Trophoblast cell (in vitro differentiated cells and primary cell): ENCODE measurements around the gene RIMS1.

ENCODE experiments used
- DNase-seq, 2 donors: peaks; one replicate each; pipeline ENCODE4 v3.0.0-alpha.2; 2016
- H2AFZ ChIP-seq: 2 replicates; pipeline ENCODE4 v1.6.1; 2013; ENCODE audit warnings: low read length, moderate library complexity, mild to moderate bottlenecking; ENCODE audit not compliant: insufficient read depth, poor library complexity
- H2AK5ac ChIP-seq: 2 replicates; pipeline ENCODE4 v1.6.1; 2013; ENCODE audit warnings: mild to moderate bottlenecking, low read length
- H2BK120ac ChIP-seq: 2 replicates; pipeline ENCODE4 v1.6.1; 2013; ENCODE audit warnings: low read length, mild to moderate bottlenecking, moderate library complexity; ENCODE audit not compliant: insufficient read depth, poor library complexity
- H2BK12ac ChIP-seq: 2 replicates; pipeline ENCODE4 v1.6.1; 2013; ENCODE audit warnings: mild to moderate bottlenecking, low read length, moderate library complexity
- H2BK5ac ChIP-seq: 2 replicates; pipeline ENCODE4 v1.6.1; 2013; ENCODE audit warnings: low read length, low read depth, moderate library complexity, mild to moderate bottlenecking; ENCODE audit not compliant: poor library complexity
- H3K14ac ChIP-seq: 2 replicates; pipeline ENCODE4 v1.6.1; 2013; ENCODE audit warnings: mild to moderate bottlenecking, low read length
- H3K18ac ChIP-seq: 2 replicates; pipeline ENCODE4 v1.6.1; 2013; ENCODE audit warnings: mild to moderate bottlenecking, low read length
- H3K23ac ChIP-seq: 2 replicates; pipeline ENCODE4 v1.6.1; 2013; ENCODE audit warnings: low read length
- H3K27ac ChIP-seq: 2 replicates; pipeline ENCODE4 v1.5.1; 2013; ENCODE audit warnings: low read depth, mild to moderate bottlenecking, inconsistent platforms, low read length, moderate library complexity
- H3K27me3 ChIP-seq: 2 replicates; pipeline ENCODE4 v1.6.1; 2013; ENCODE audit warnings: inconsistent platforms, mild to moderate bottlenecking, low read length, moderate library complexity; ENCODE audit not compliant: insufficient read depth
- H3K36me3 ChIP-seq, 2 experiments: 1 replicate in 1 of 2; 2 replicates in 1 of 2; pipeline ENCODE4 v1.6.1; 2013; ENCODE audit warnings: low read length in 2 of 2, mild to moderate bottlenecking in 2 of 2, moderate library complexity in 1 of 2; ENCODE audit not compliant: insufficient read depth in 2 of 2, control insufficient read depth in 1 of 2
- H3K4ac ChIP-seq: 2 replicates; pipeline ENCODE4 v1.6.1; 2013; ENCODE audit warnings: low read depth, mild to moderate bottlenecking, low read length, moderate library complexity
- H3K4me1 ChIP-seq, 2 experiments: 1 replicate in 1 of 2; 2 replicates in 1 of 2; pipeline ENCODE4 v1.6.1; 2013; ENCODE audit warnings: low read length in 2 of 2, mild to moderate bottlenecking in 2 of 2, moderate library complexity in 1 of 2; ENCODE audit not compliant: insufficient read depth in 2 of 2, control insufficient read depth in 1 of 2
- H3K4me2 ChIP-seq: 2 replicates; pipeline ENCODE4 v1.6.1; 2013; ENCODE audit warnings: inconsistent platforms, mild to moderate bottlenecking, low read length, moderate library complexity
- H3K4me3 ChIP-seq: 2 replicates; pipeline ENCODE4 v1.5.1; 2013; ENCODE audit warnings: mild to moderate bottlenecking, low read depth, low read length, inconsistent platforms
- H3K79me1 ChIP-seq: one replicate; pipeline ENCODE4 v1.6.1; 2013; ENCODE audit warnings: low read length
- H3K79me2 ChIP-seq: 2 replicates; pipeline ENCODE4 v1.6.1; 2013; ENCODE audit warnings: low read length, mild to moderate bottlenecking; ENCODE audit not compliant: control insufficient read depth, insufficient read depth, poor library complexity
- H3K9ac ChIP-seq: 2 replicates; pipeline ENCODE4 v1.6.1; 2013; ENCODE audit warnings: mild to moderate bottlenecking, low read length
- H3K9me3 ChIP-seq: 2 replicates; pipeline ENCODE4 v1.6.1; 2013; ENCODE audit warnings: low read depth, mild to moderate bottlenecking, control low read depth, inconsistent platforms, low read length; ENCODE audit not compliant: insufficient read depth
- H4K12ac ChIP-seq: 2 replicates; pipeline ENCODE4 v1.6.1; 2013; ENCODE audit warnings: low read depth, mild to moderate bottlenecking, low read length, moderate library complexity
- H4K8ac ChIP-seq: 2 replicates; pipeline ENCODE4 v1.6.1; 2013; ENCODE audit warnings: low read depth, mild to moderate bottlenecking, low read length, moderate library complexity
- H4K91ac ChIP-seq: one replicate; pipeline ENCODE4 v1.6.1; 2013; ENCODE audit warnings: low read depth, mild to moderate bottlenecking, low read length, moderate library complexity
- WGBS: extraction: QIAGEN DNeasy Blood & Tissue Kit; methylation state at CpG from one replicate; pipeline ENCODE4 v1.1.7; 2013; ENCODE audit warnings: missing lambda C conversion rate; ENCODE audit not compliant: insufficient read length, insufficient coverage; ENCODE audit errors: extremely low coverage; 5-methylcytosine and 5-hydroxymethylcytosine counted together

Gene RIMS1

GRCh38 chr6:71902261-71902660 is 15.9 kb downstream of the RIMS1 start:
- Histone ChIP-seq H3K27me3 (no peaks in the 10 kb centered on the region), H3K18ac (no peak overlapping the region), H3K79me2 (no peaks in the 10 kb centered on the region), H4K12ac (no peak overlapping the region), H3K4me1 (no peaks in the 10 kb centered on the region), H3K4ac (no peak overlapping the region), H4K8ac (no peak overlapping the region), H3K27ac (no peak overlapping the region), H3K4me2 (no peak overlapping the region), H3K9ac (no peak overlapping the region), H3K79me1 (no peaks in the 10 kb centered on the region), H3K23ac (no peak overlapping the region), H2BK12ac (no peak overlapping the region), H2AK5ac (no peak overlapping the region), H2BK5ac (no peak overlapping the region), H3K14ac (no peak overlapping the region), H3K9me3 (no peaks in the 10 kb centered on the region), H2BK120ac (no peak overlapping the region), H3K4me3 (no peak overlapping the region), H3K36me3 (no peaks in the 10 kb centered on the region), H2AFZ (no peak overlapping the region), H4K91ac (no peak overlapping the region)
- no peak for DNase-seq

- Histone ChIP-seq H3K79me1 (no peaks in the 10 kb centered on the region), H2BK120ac (no peak overlapping the region), H3K27ac (no peak overlapping the region), H2BK5ac (no peak overlapping the region), H3K4me1 (no peaks in the 10 kb centered on the region), H3K9me3 (no peaks in the 10 kb centered on the region), H2BK12ac (no peak overlapping the region), H3K4me3 (no peak overlapping the region), H3K23ac (no peak overlapping the region), H3K9ac (no peak overlapping the region), H2AFZ (no peak overlapping the region), H3K36me3 (no peaks in the 10 kb centered on the region), H3K18ac (no peak overlapping the region), H4K91ac (no peak overlapping the region), H3K79me2 (no peaks in the 10 kb centered on the region), H3K27me3 (no peaks in the 10 kb centered on the region), H4K8ac (no peak overlapping the region), H3K14ac (no peak overlapping the region), H3K4ac (no peak overlapping the region), H2AK5ac (no peak overlapping the region), H4K12ac (no peak overlapping the region), H3K4me2 (no peak overlapping the region)
- no peak for DNase-seq
Observed at GRCh38 chr6:71906813-71907212, 20.5 kb downstream of the RIMS1 start.

- no peaks in the 10 kb centered on the region for H3K79me1 ChIP-seq
- no peak overlapping the region for H2AK5ac ChIP-seq
- no peak overlapping the region for H3K27ac ChIP-seq
- H3K18ac ChIP-seq, result no peak overlapping the region
- DNase-seq, result no peak
- H3K27me3 ChIP-seq, result no peaks in the 10 kb centered on the region
- H4K12ac ChIP-seq, result no peak overlapping the region
- no CpG with 5 or more reads among the region's 4 CpGs for WGBS
- no peaks in the 10 kb centered on the region for H3K4me1 ChIP-seq
- H2BK5ac ChIP-seq, result no peak overlapping the region
- H3K79me2 ChIP-seq, result no peaks in the 10 kb centered on the region
- H3K4me3 ChIP-seq, result no peak overlapping the region
- no peak overlapping the region for H3K4me2 ChIP-seq
- H3K9me3 ChIP-seq, result no peaks in the 10 kb centered on the region
- H4K91ac ChIP-seq, result no peak overlapping the region
- no peak overlapping the region for H2AFZ ChIP-seq
- no peak overlapping the region for H2BK12ac ChIP-seq
- no peak overlapping the region for H2BK120ac ChIP-seq
- no peak overlapping the region for H3K23ac ChIP-seq
- H3K36me3 ChIP-seq, result no peaks in the 10 kb centered on the region
- no peak overlapping the region for H3K14ac ChIP-seq
- H3K4ac ChIP-seq, result no peak overlapping the region
- no peak overlapping the region for H3K9ac ChIP-seq
- H4K8ac ChIP-seq, result no peak overlapping the region
Observed at GRCh38 chr6:71908162-71908765, 21.9 kb downstream of the RIMS1 start.

GRCh38 chr6:71913444-71914234 is 27.3 kb downstream of the RIMS1 start:
- no peak for DNase-seq
- Histone ChIP-seq H3K4me1 (no peaks in the 10 kb centered on the region), H3K79me1 (no peaks in the 10 kb centered on the region), H3K4ac (no peak overlapping the region), H3K79me2 (no peaks in the 10 kb centered on the region), H4K91ac (no peak overlapping the region), H3K9ac (no peak overlapping the region), H2AFZ (no peak overlapping the region), H3K36me3 (no peaks in the 10 kb centered on the region), H3K23ac (no peak overlapping the region), H2BK5ac (no peak overlapping the region), H3K4me3 (no peak overlapping the region), H3K27ac (no peak overlapping the region), H2BK12ac (no peak overlapping the region), H4K12ac (no peak overlapping the region), H3K27me3 (no peaks in the 10 kb centered on the region), H4K8ac (no peak overlapping the region), H2BK120ac (no peak overlapping the region), H3K18ac (no peak overlapping the region), H3K4me2 (no peak overlapping the region), H2AK5ac (no peak overlapping the region), H3K14ac (no peak overlapping the region), H3K9me3 (no peaks in the 10 kb centered on the region)
- no CpG with 5 or more reads among the region's 1 CpG for WGBS
